ENCODE results near the gene WDR18. TPM values are rescaled to one million over a fixed set of nuclear protein-coding genes. Genes with fewer than 3 reads are reported as not detected.

Gene WDR18
- total RNA-seq, 4 donors from 2014 or later: 25.0 to 52.6 (median 42.2) TPM

GRCh38 chr19:1026783-1027649 lies 42.9 kb downstream of the WDR18 start:
- TF ChIP-seq EP300 (IDR thresholded peaks at IDR 0.05) (no peak), POLR2A (IDR thresholded peaks at IDR 0.05) (no peak), POLR2AphosphoS5 (IDR thresholded peaks at IDR 0.05) (no peak), CTCF (IDR thresholded peaks at IDR 0.05) (no peak)
- Histone ChIP-seq H3K9me3 (no peaks in the 10 kb centered on the region), H3K4me1 (peaks cover 53% of the 10 kb centered on the region), H3K36me3 (peaks cover 12% of the 10 kb centered on the region), H3K27me3 (no peaks in the 10 kb centered on the region), H3K4me3 (peak overlapping the region; percentile 85), H3K27ac (peak overlapping the region; percentile 93)
- under 1% methylated on average over 26 of the region's 36 CpGs for WGBS
- no peak for DNase-seq (ENCODE audit: low spot score in 2 of 2)

- peaks cover 49% of the 10 kb centered on the region for H3K4me1 ChIP-seq
- peak overlapping the region; percentile 93 for H3K27ac ChIP-seq
- no peak for TF ChIP-seq CTCF (IDR thresholded peaks at IDR 0.05)
- TF ChIP-seq POLR2A (IDR thresholded peaks at IDR 0.05): no peak
- no peak for TF ChIP-seq EP300 (IDR thresholded peaks at IDR 0.05)
- no peak for TF ChIP-seq POLR2AphosphoS5 (IDR thresholded peaks at IDR 0.05)
- H3K4me3 ChIP-seq: peak overlapping the region; percentile 85
- H3K27me3 ChIP-seq: no peaks in the 10 kb centered on the region
- no peaks in the 10 kb centered on the region for H3K9me3 ChIP-seq
- no peak for DNase-seq (ENCODE audit: low spot score in 2 of 2)
- WGBS: no CpG with 5 or more reads among the region's 16 CpGs
- H3K36me3 ChIP-seq: peaks cover 19% of the 10 kb centered on the region
Observed at GRCh38 chr19:1027650-1028061, 43.5 kb downstream of the WDR18 start.

GRCh38 chr19:1028062-1028926 lies 44.1 kb downstream of the WDR18 start:
- peaks cover 49% of the 10 kb centered on the region for H3K4me1 ChIP-seq
- TF ChIP-seq POLR2AphosphoS5 (IDR thresholded peaks at IDR 0.05): peak in 1 of 3 donors; percentile 17
- no peak for TF ChIP-seq POLR2A (IDR thresholded peaks at IDR 0.05)

GRCh38 chr19:1032264-1032867 lies 48.2 kb downstream of the WDR18 start:
- Histone ChIP-seq H3K27ac (no peak overlapping the region), H3K27me3 (no peaks in the 10 kb centered on the region), H3K9me3 (no peaks in the 10 kb centered on the region), H3K4me1 (peaks cover 36% of the 10 kb centered on the region), H3K36me3 (peaks cover 45% of the 10 kb centered on the region), H3K4me3 (no peak overlapping the region)
- TF ChIP-seq CTCF (IDR thresholded peaks at IDR 0.05) (no peak), POLR2AphosphoS5 (IDR thresholded peaks at IDR 0.05) (no peak), POLR2A (IDR thresholded peaks at IDR 0.05) (no peak), EP300 (IDR thresholded peaks at IDR 0.05) (no peak)
- WGBS: 86% methylated on average over 19 of the region's 20 CpGs
- no peak for DNase-seq (ENCODE audit: low spot score in 2 of 2)

More at GRCh38 chr19:1028062-1028926, 44.1 kb downstream of the WDR18 start:
- no peaks in the 10 kb centered on the region for H3K27me3 ChIP-seq
- DNase-seq (ENCODE audit: low spot score in 2 of 2): peak in 1 of 2 donors; percentile 88
- peaks cover 25% of the 10 kb centered on the region for H3K36me3 ChIP-seq
- no CpG with 5 or more reads among the region's 58 CpGs for WGBS
- peak overlapping the region; percentile 93 for H3K27ac ChIP-seq
- no peaks in the 10 kb centered on the region for H3K9me3 ChIP-seq
- H3K4me3 ChIP-seq: peak overlapping the region; percentile 85

GRCh38 chr19:1035998-1036621 lies 52.0 kb downstream of the WDR18 start:
- Histone ChIP-seq H3K27me3 (no peaks in the 10 kb centered on the region), H3K4me3 (no peak overlapping the region), H3K4me1 (peaks cover 36% of the 10 kb centered on the region), H3K36me3 (peaks cover 41% of the 10 kb centered on the region), H3K27ac (no peak overlapping the region), H3K9me3 (no peaks in the 10 kb centered on the region)
- TF ChIP-seq EP300 (IDR thresholded peaks at IDR 0.05) (no peak), POLR2AphosphoS5 (IDR thresholded peaks at IDR 0.05) (no peak), CTCF (IDR thresholded peaks at IDR 0.05) (no peak), POLR2A (IDR thresholded peaks at IDR 0.05) (no peak)
- WGBS: 91% methylated on average over 23 of the region's 29 CpGs
- DNase-seq (ENCODE audit: low spot score in 2 of 2): no peak
